Activated naive CD4-positive, alpha-beta T cell treated with anti-CD3 and anti-CD28 coated beads, Interleukin-2, amount 10 ng/mL, durations not matched to agents 7 days and 5 days (primary cell): ENCODE results near the gene LMNB1.
A peak's percentile ranks its signal among the peaks of the same experiment; 100 is the strongest.
"Not testable (repeated sequence)": the region's sequence is repeated elsewhere in the genome, so short reads cannot be mapped to it uniquely, and the experiment has no call there.

Source experiments
- CTCF ChIA-PET: fragments of 350-600 bp; sonication (Branson Sonifier 250); formaldehyde crosslinking; loops from one replicate; lab custom pipeline; 2021; ENCODE audit warnings: antibody characterized with exemption; lab: Charles Lee
- DNase-seq: peaks from one replicate; pipeline ENCODE4 v3.0.0-alpha.2; 2020
- H3K27ac Mint-ChIP-seq: one replicate; pipeline ENCODE4 v1.8.0; 2021; ENCODE audit warnings: mild to moderate bottlenecking, moderate library complexity, mixed read lengths
- H3K27me3 Mint-ChIP-seq: one replicate; pipeline ENCODE4 v1.8.0; 2021; ENCODE audit warnings: mild to moderate bottlenecking, mixed read lengths
- H3K36me3 Mint-ChIP-seq: one replicate; pipeline ENCODE4 v1.8.0; 2021; ENCODE audit warnings: mixed read lengths
- H3K4me1 Mint-ChIP-seq: one replicate; pipeline ENCODE4 v1.8.0; 2021; ENCODE audit warnings: mixed read lengths
- H3K4me3 Mint-ChIP-seq: one replicate; pipeline ENCODE4 v1.8.0; 2021; ENCODE audit warnings: mild to moderate bottlenecking, moderate library complexity, mixed read lengths
- H3K9me3 Mint-ChIP-seq: one replicate; pipeline ENCODE4 v1.8.0; 2021; ENCODE audit warnings: mixed read lengths

The LMNB1 gene

GRCh38 chr5:126816649-126817048 is 39.7 kb downstream of the LMNB1 start:
- Mint-ChIP-seq H3K27me3 (no peaks in the 10 kb centered on the region), H3K4me1 (peaks cover 13% of the 10 kb centered on the region), H3K27ac (peak overlapping the region; percentile 58), H3K9me3 (no peaks in the 10 kb centered on the region), H3K36me3 (peaks cover 63% of the 10 kb centered on the region), H3K4me3 (no peak overlapping the region)
- no peak for DNase-seq
- CTCF ChIA-PET, result interaction anchor here (1.6 kb wide), 1 partner anchor 15 kb away, joined by 3 read pairs; no protein-coding TSS in a partner anchor

GRCh38 chr5:126818736-126819135 is 41.8 kb downstream of the LMNB1 start:
- Mint-ChIP-seq H3K4me1 (peaks cover 5% of the 10 kb centered on the region), H3K27ac (peak overlapping the region; percentile 17), H3K36me3 (peaks cover 56% of the 10 kb centered on the region), H3K4me3 (no peak overlapping the region), H3K27me3 (no peaks in the 10 kb centered on the region), H3K9me3 (no peaks in the 10 kb centered on the region)
- CTCF ChIA-PET, result no interaction called here
- DNase-seq, result no peak

DNA sequence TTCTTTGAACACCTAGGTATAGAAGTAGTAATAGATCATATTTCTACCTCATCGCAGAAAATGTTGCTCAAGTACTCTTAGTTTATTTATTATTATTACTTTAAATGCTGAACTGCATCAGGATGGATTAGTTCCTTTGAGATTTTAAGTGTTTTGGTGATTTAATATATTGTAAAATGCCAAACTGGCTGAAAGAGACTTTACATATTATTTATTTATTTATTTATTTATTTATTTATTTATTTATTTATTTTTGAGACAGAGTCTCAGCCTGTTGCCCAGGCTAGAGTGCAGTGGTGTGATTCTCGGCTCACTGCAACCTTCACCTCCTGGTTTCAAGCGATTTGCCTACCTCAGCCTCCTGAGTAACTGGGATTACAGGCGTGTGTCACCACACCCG is 42.3 kb downstream of the LMNB1 start:
- Mint-ChIP-seq H3K4me3 (no peak overlapping the region), H3K27me3 (no peaks in the 10 kb centered on the region), H3K4me1 (peaks cover 3% of the 10 kb centered on the region), H3K27ac (no peak overlapping the region), H3K36me3 (peaks cover 52% of the 10 kb centered on the region), H3K9me3 (no peaks in the 10 kb centered on the region)
- CTCF ChIA-PET, result no interaction called here
- DNase-seq, result no peak

GRCh38 chr5:126826619-126827215 is 49.8 kb downstream of the LMNB1 start:
- Mint-ChIP-seq H3K27me3 (no peaks in the 10 kb centered on the region), H3K4me1 (peaks cover under 1% of the 10 kb centered on the region), H3K9me3 (no peaks in the 10 kb centered on the region), H3K27ac (no peak overlapping the region), H3K36me3 (peaks cover 68% of the 10 kb centered on the region), H3K4me3 (no peak overlapping the region)
- DNase-seq, result no peak
- CTCF ChIA-PET, result interaction anchor here (1.0 kb wide), 1 partner anchor 11 kb away, joined by 4 read pairs; no protein-coding TSS in a partner anchor

DNA sequence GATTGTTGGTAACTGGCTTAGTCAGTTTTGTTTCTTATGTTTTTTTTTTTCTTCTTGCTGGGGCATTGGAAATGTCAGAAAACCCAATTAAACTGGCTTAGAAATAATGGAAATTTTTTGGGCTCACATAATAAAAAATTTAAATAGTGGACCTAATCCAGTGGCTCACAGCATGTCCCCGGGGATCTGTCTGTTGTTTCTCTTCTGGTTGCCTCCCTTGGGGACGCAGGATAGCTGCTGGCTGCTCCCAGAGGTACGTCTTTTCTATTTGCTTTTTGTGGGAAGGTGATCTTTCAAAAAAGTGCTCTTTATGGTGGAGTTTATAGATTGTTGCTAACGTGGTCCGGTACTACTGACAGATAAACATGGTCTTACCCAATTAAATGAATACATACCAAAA is 52.2 kb downstream of the LMNB1 start:
- Mint-ChIP-seq H3K36me3 (peaks cover 70% of the 10 kb centered on the region), H3K4me1 (no peaks in the 10 kb centered on the region), H3K4me3 (no peak overlapping the region), H3K9me3 (no peaks in the 10 kb centered on the region), H3K27ac (no peak overlapping the region), H3K27me3 (no peaks in the 10 kb centered on the region)
- DNase-seq, result no peak
- CTCF ChIA-PET, result no interaction called here

- Mint-ChIP-seq H3K27ac (no peak overlapping the region), H3K9me3 (no peaks in the 10 kb centered on the region), H3K27me3 (no peaks in the 10 kb centered on the region), H3K4me3 (no peak overlapping the region), H3K4me1 (no peaks in the 10 kb centered on the region), H3K36me3 (peaks cover 72% of the 10 kb centered on the region)
- CTCF ChIA-PET, result interaction anchor here (0.7 to 1.2 kb wide), 2 partner anchors 21 to 28 kb away, joined by 3 to 5 read pairs; no protein-coding TSS in a partner anchor
- no peak for DNase-seq
Measured at GRCh38 chr5:126830061-126830460, 53.1 kb downstream of the LMNB1 start.

GRCh38 chr5:126831156-126831555 is 54.2 kb downstream of the LMNB1 start:
- DNase-seq, result no peak
- Mint-ChIP-seq H3K9me3 (no peaks in the 10 kb centered on the region), H3K27me3 (no peaks in the 10 kb centered on the region), H3K27ac (no peak overlapping the region), H3K36me3 (peaks cover 71% of the 10 kb centered on the region), H3K4me1 (no peaks in the 10 kb centered on the region), H3K4me3 (no peak overlapping the region)
- CTCF ChIA-PET, result interaction anchor here (0.6 to 1.2 kb wide), 3 partner anchors 30 to 198 kb away, joined by 3 to 4 read pairs (median 3); no protein-coding TSS in a partner anchor

GRCh38 chr5:126836778-126837177 is 59.8 kb downstream of the LMNB1 start:
- DNase-seq, result no peak
- peaks cover 56% of the 10 kb centered on the region for H3K36me3 Mint-ChIP-seq

DNA sequence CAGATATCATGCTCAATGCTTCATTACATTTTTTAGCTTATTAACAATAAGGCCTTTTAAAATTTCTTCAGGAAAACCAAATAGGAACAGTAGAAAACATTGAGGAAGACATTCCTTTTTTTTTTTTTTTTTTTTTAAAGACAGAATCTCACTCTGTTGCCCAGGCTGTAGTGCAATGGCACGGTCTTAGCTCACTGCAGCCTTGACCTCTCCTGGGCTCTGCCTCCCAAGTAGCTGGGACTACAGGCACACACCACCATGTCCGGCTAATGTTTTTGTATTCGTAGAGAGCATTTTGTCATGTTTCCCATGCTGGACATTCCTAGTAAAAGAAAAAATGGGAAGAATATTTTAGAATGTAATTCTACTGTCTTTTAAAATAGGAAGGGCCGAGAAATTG is 60.3 kb downstream of the LMNB1 start:
- CTCF ChIA-PET, result interaction anchor here (1.0 to 1.2 kb wide), 3 partner anchors 11 to 23 kb away, joined by 3 to 4 read pairs (median 3); no protein-coding TSS in a partner anchor
- H3K4me1 Mint-ChIP-seq, result no peaks in the 10 kb centered on the region
- no peak overlapping the region for H3K27ac Mint-ChIP-seq
- no peaks in the 10 kb centered on the region for H3K9me3 Mint-ChIP-seq
- no peak overlapping the region for H3K4me3 Mint-ChIP-seq
- H3K27me3 Mint-ChIP-seq, result no peaks in the 10 kb centered on the region
- no peak for DNase-seq
- H3K36me3 Mint-ChIP-seq, result peaks cover 56% of the 10 kb centered on the region

More at GRCh38 chr5:126836778-126837177, 59.8 kb downstream of the LMNB1 start:
- Mint-ChIP-seq H3K4me3 (no peak overlapping the region), H3K9me3 (no peaks in the 10 kb centered on the region), H3K27me3 (no peaks in the 10 kb centered on the region), H3K4me1 (no peaks in the 10 kb centered on the region), H3K27ac (no peak overlapping the region)
- CTCF ChIA-PET, result interaction anchor here (1.2 kb wide), 1 partner anchor 23 kb away, joined by 3 read pairs; no protein-coding TSS in a partner anchor

DNA sequence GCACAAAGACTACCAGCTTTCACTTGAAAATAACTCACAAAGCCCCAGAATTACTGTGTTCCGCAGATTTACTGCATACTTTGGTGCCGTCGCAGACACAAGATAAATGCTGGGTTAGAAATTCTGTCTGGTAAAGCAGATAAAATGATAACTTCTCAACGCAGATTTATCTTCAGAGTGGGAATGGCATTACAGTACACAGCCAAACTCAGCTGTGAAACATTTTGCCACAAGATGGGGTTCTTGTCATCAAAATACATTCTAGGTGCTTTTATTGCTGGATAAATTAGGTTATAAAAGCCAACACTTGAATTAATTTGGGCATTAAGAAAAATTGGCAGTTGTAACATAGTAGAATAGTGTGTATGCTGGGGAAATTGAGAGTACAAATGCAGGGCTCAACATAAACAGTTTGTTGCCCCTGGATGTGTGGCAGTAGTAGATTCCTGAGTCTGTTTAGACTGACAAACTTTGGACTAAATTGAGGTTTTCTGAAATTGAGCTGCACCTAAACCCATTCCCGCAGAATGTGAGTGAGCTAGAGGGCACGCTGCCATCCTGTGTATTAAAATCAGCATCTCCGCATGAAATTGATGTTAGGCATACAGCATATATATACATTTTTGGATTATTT is 61.1 kb downstream of the LMNB1 start:
- peak overlapping the region; percentile 8 for H3K27ac Mint-ChIP-seq
- H3K4me3 Mint-ChIP-seq, result no peak overlapping the region
- H3K4me1 Mint-ChIP-seq, result no peaks in the 10 kb centered on the region
- peaks cover 54% of the 10 kb centered on the region for H3K36me3 Mint-ChIP-seq
- H3K9me3 Mint-ChIP-seq, result no peaks in the 10 kb centered on the region
- H3K27me3 Mint-ChIP-seq, result no peaks in the 10 kb centered on the region
- no peak for DNase-seq
- CTCF ChIA-PET, result interaction anchor here (1.0 to 1.1 kb wide), 2 partner anchors 12 to 17 kb away, joined by 3 to 4 read pairs; no protein-coding TSS in a partner anchor

DNA sequence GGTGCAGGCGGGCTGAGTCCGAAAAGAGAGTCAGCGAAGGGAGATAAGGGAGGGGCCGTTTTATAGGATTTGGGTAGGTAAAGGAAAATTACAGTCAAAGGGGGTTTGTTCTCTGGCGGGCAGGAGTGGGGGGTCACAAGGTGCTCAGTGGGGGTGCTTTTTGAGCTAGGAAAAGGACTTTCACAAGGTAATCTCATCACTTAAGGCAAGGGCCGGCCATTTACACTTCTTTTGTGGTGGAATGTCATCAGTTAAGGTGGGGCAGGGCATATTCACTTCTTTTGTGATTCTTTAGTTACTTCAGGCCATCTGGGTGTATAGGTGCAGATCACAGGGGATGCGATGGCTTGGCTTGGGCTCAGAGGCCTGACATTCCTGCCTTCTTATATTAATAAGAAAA is 62.5 kb downstream of the LMNB1 start:
- Mint-ChIP-seq H3K4me1 (peaks cover 11% of the 10 kb centered on the region), H3K36me3 (peaks cover 42% of the 10 kb centered on the region)
- DNase-seq, H3K27me3 Mint-ChIP-seq, CTCF ChIA-PET, H3K4me3 Mint-ChIP-seq, H3K9me3 Mint-ChIP-seq, H3K27ac Mint-ChIP-seq: not testable (repeated sequence)

GRCh38 chr5:126843375-126843774 is 66.4 kb downstream of the LMNB1 start:
- Mint-ChIP-seq H3K27ac (peak overlapping the region; percentile 67), H3K4me1 (peaks cover 43% of the 10 kb centered on the region), H3K36me3 (peaks cover 13% of the 10 kb centered on the region)
- H3K9me3 Mint-ChIP-seq, CTCF ChIA-PET, H3K27me3 Mint-ChIP-seq, H3K4me3 Mint-ChIP-seq, DNase-seq: not testable (repeated sequence)

DNA sequence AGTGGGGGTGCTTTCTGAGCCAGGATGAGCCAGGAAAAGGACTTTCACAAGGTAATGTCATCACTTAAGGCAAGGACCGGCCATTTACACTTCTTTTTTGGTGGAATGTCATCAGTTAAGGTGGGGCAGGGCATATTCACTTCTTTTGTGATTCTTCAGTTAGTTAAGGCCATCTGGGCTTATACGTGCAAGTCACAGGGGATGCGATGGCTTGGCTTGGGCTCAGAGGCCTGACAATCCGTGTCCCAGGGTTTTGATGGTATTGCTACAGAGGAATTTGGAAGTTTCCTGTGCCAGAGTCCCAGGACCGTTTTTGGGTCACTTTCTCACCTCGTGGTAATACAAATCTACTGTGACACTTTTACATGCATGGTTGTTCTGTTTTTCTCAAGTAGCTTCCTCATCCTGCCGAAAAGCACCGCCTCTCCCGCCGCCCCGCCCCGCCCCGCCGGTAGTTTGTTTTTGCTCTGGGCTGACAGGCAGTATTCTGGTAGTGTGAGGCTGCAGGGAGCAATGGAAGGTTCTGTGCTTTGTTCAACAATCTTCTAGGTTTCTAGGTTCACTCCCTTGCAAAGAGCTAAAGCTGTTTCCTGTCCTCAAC is 68.6 kb downstream of the LMNB1 start:
- H3K27me3 Mint-ChIP-seq, H3K36me3 Mint-ChIP-seq, H3K9me3 Mint-ChIP-seq, H3K4me3 Mint-ChIP-seq, CTCF ChIA-PET: not testable (repeated sequence)
- peak; percentile 56 for DNase-seq
- peaks cover 51% of the 10 kb centered on the region for H3K4me1 Mint-ChIP-seq
- peak overlapping the region; percentile 94 for H3K27ac Mint-ChIP-seq

- Mint-ChIP-seq H3K36me3 (peaks cover 4% of the 10 kb centered on the region), H3K4me1 (peaks cover 58% of the 10 kb centered on the region), H3K27me3 (no peaks in the 10 kb centered on the region), H3K4me3 (no peak overlapping the region), H3K9me3 (no peaks in the 10 kb centered on the region), H3K27ac (peak overlapping the region; percentile 94)
- CTCF ChIA-PET, result no interaction called here
- no peak for DNase-seq
Measured at GRCh38 chr5:126846344-126846743, 69.4 kb downstream of the LMNB1 start.
